Measurements from ENCODE around the gene IDH2. TPM values are rescaled to one million over a fixed set of nuclear protein-coding genes. Genes with fewer than 3 reads are reported as not detected.

The IDH2 gene
- total and polyA plus RNA-seq, 2 of the 4 experiments (the other 2 are of a cell fraction), result 84.9 to 118 TPM

GRCh38 chr15:90075420-90076289, 26.6 kb downstream of the IDH2 start (continued):
- no peak for TF ChIP-seq ELK1 (IDR thresholded peaks at IDR 0.05; ENCODE audit: borderline replicate concordance, low read depth, low read length)
- no peak for TF ChIP-seq POLR2A (IDR thresholded peaks at IDR 0.05; ENCODE audit: low read depth, low read length)

GRCh38 chr15:90074916-90075315, 27.4 kb downstream of the IDH2 start:
- ChIA-PET CTCF (no interaction called here), POLR2A (ENCODE audit: unreplicated experiment) (no interaction called here)
- no peak overlapping the region for H3K9ac ChIP-seq (ENCODE audit: low read depth, low read length)
- no peak overlapping the region for H2BK120ac ChIP-seq (ENCODE audit: low read depth, low read length)
- no peaks in the 10 kb centered on the region for H4K20me1 ChIP-seq (ENCODE audit: insufficient read depth, low read length)
- no peak overlapping the region for H3K27ac ChIP-seq (ENCODE audit: insufficient read depth, low read length)
- no peaks in the 10 kb centered on the region for H3K27me3 ChIP-seq (ENCODE audit: control insufficient read depth, insufficient read depth, low read length)
- in situ Hi-C loops (cut with MboI; ENCODE audit: low sequenced_read_pairs), result loop anchor here (5.0 to 10.0 kb wide), 2 partner anchors 178 to 320 kb away; partner anchors contain the start of gene MESP1
- H3K4me2 ChIP-seq (ENCODE audit: low read depth, low read length), result no peak overlapping the region
- H3K4me3 ChIP-seq (ENCODE audit: insufficient read depth, low read depth, low read length), result no peak overlapping the region
- no peaks in the 10 kb centered on the region for H3K9me3 ChIP-seq (ENCODE audit: control insufficient read depth, insufficient read depth, low read length)
- peaks cover 36% of the 10 kb centered on the region for H3K36me3 ChIP-seq (ENCODE audit: control insufficient read depth, insufficient read depth, low read length)
- WGBS, 2 experiments (ENCODE audit: extremely low coverage in 2 of 2, insufficient read length in 1 of 2), result 80% methylated on average over 1 of the region's 5 CpGs; no CpG with 5 or more reads in 1 of the 2 experiments
- no peak overlapping the region for H2AFZ ChIP-seq (replicated peaks; ENCODE audit: low read length, poor library complexity)
- no peak overlapping the region for H4K91ac ChIP-seq (ENCODE audit: insufficient read depth, low read depth, low read length)
- intact Hi-C loops (cut with micrococcal nuclease), result loop anchor here (5.0 kb wide), 1 partner anchor 163 kb away; the partner anchor contains the start of gene ARPIN
- H3K23ac ChIP-seq (ENCODE audit: low read depth, low read length), result no peak overlapping the region
- TSS peak; percentile 39 for BruUV-seq (replicated peaks)
- H3K14ac ChIP-seq (replicated peaks; ENCODE audit: low read depth, low read length), result no peak overlapping the region
- ATAC-seq (ENCODE audit: low read depth) (no peak), DNase-seq (no peak)
- dilution Hi-C loops (cut with HindIII; ENCODE audit: low sequenced_read_pairs, unreplicated experiment), result no loop called here
- no peak overlapping the region for H2AK5ac ChIP-seq (ENCODE audit: low read depth, low read length)
- peaks cover 3 to 16% of the 10 kb centered on the region in 2 experiments; a peak in 3 of 4 replicates for H3K79me1 ChIP-seq (ENCODE audit: low read depth in 1 of 2, low read length in 2 of 2)
- no peaks in the 10 kb centered on the region for H3K4me1 ChIP-seq (ENCODE audit: control insufficient read depth, insufficient read depth, low read length)
- no peak overlapping the region for H4K5ac ChIP-seq (ENCODE audit: low read depth, low read length)
- no peak overlapping the region for H3K56ac ChIP-seq (ENCODE audit: extremely low read depth, insufficient read depth, low read length)
- H3K4ac ChIP-seq (ENCODE audit: low read depth, low read length), result no peak overlapping the region
- no peak overlapping the region for H4K8ac ChIP-seq (ENCODE audit: low read depth in 2 of 2, low read length in 2 of 2)
- H2BK5ac ChIP-seq (ENCODE audit: low read depth, low read length, poor library complexity, severe bottlenecking), result no peak overlapping the region
- H3K9me1 ChIP-seq (ENCODE audit: insufficient read depth, low read length), result no peaks in the 10 kb centered on the region
- no peak overlapping the region for H3K18ac ChIP-seq (ENCODE audit: low read depth, low read length)
- no peak overlapping the region for H2AK9ac ChIP-seq (replicated peaks; ENCODE audit: low read depth, low read length, poor library complexity)
- H2BK15ac ChIP-seq (ENCODE audit: low read depth, low read length), result no peak overlapping the region
- H2BK20ac ChIP-seq (ENCODE audit: low read depth, low read length), result no peak overlapping the region
- TF ChIP-seq RFX5 (IDR thresholded peaks at IDR 0.05; ENCODE audit: low read depth, low read length) (no peak), MAFK (IDR thresholded peaks at IDR 0.05; ENCODE audit: low read depth, low read length) (no peak), CHD1 (IDR thresholded peaks at IDR 0.05; ENCODE audit: low read depth, low read length) (no peak)
